Right hindlimb (tissue), 1 donor: ENCODE data around the gene DGCR8.

Source experiments
- DNase-seq: peaks from one replicate; pipeline ENCODE4 v3.0.0-alpha.2; 2018

Gene DGCR8

GRCh38 chr22:20127318-20127868, 47.4 kb downstream of the DGCR8 start:
- DNase-seq = no peak

GRCh38 chr22:20127869-20128618, 48.0 kb downstream of the DGCR8 start:
- DNase-seq = no peak

DNA sequence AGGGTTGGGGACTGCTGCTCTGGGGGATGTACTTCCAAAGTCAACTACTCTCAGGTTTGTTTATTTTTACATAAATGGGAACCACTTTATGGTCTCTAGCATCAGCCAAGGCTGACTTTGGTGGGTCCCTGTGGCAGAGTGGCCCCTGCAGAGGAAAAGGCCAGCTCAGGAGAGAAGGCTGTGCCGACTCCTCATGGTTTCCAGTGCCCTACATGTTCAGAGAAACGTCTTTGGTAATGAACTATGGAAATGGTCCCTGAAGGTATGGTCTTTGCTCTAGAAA, 48.5 kb downstream of the DGCR8 start:
- DNase-seq = no peak

DNA sequence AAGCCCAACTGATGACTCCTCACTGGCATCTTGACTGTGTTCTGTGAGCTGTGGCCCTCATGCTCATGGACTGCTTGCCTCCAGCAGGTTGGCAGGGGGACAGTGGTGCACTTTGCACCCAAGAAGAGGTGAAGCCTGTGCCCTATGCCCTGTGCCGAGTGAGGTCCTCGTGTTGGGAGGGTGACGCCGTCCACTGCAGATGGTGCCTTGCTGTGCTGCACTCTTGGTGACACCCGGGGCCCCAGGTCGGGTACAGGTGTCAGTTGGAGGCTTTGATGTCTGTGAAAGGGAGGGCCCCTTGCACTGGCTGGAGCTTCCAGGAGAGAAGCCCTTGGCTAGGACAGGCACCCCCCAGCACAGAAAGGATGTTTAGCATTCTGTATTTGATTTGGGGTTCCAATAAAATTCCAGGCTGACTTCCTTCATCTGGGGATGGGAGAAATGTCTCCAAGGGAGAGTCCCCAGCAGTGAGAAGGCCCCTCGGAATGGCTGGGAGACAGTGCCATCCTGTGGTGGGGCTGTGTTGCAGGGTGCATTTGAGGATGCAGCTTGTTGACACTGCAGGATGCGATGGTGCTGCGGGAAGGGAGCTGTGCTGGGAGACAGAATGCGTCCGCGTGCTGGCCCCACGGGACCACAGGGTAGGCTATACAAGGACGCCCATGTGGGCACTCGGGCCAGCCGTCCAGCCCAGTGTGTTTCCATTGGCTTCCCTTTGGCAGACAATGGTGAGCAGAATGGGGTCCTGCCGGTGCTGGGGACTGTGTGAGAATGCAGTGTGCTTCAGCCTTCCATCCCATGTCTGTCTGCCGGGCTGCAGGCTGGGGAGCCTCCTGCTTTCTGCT, 49.1 kb downstream of the DGCR8 start:
- DNase-seq = no peak

- no peak for DNase-seq
Measured at GRCh38 chr22:20129747-20130014, 49.6 kb downstream of the DGCR8 start.

DNA sequence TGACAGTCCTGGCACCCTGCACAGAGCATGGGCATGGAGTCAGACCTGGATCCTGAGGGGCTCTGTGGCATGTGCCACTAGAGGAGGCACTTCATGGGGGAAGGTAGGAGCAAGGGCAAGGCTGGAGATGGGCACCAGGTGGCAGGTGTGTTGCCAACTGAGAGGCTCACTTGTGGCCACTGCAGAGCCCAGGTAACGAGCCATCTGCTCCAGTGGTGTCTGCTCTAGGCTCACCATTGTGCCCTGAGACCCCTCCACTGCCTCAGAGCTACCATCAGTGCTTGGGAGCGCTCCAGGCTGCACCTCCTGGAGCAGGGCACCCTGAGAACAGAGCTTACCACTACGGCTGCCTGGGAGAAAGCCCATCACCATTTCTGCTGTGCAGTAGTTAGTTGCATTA, 50.3 kb downstream of the DGCR8 start:
- no peak for DNase-seq

GRCh38 chr22:20130731-20131596, 50.9 kb downstream of the DGCR8 start:
- peak; percentile 91 for DNase-seq

- DNase-seq = peak; percentile 67
Measured at GRCh38 chr22:20131597-20131858, 51.5 kb downstream of the DGCR8 start, which contains the start of gene ZDHHC8. Gene ZDHHC8, plus strand, starts transcription at chr22:20131804. Its CDS starts 144 bp downstream, at chr22:20131948.

GRCh38 chr22:20131859-20132685, 52.0 kb downstream of the DGCR8 start:
- no peak for DNase-seq

DNA sequence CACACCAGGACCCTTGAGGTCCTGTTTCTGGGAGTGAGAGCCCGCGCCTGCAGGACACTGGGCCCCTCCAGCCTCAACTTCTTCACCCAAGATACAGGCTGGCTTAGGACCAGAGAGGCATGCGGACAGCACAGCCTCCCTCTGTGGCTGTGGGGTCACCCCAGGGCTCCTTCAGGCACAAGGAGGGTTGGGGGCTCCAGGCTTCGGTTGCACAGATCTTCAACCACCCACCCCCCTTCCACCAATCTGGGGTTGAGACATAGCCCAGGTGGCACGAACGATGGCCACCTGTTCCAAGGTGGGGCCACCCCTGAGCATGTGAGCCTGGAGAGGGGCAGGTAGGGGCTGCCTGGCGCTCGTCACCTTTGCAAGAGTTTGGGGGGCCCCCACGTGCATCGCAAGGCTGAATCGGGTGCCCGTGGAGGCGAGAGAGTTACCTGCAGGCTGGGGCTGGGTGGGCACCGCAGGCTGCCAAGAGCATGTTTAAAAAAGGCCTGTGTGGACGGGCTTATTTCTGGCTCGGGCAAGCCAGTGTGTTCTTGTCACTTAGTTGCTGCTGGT, 52.7 kb downstream of the DGCR8 start:
- DNase-seq = no peak

GRCh38 chr22:20133930-20134549, 54.0 kb downstream of the DGCR8 start:
- DNase-seq = no peak

DNA sequence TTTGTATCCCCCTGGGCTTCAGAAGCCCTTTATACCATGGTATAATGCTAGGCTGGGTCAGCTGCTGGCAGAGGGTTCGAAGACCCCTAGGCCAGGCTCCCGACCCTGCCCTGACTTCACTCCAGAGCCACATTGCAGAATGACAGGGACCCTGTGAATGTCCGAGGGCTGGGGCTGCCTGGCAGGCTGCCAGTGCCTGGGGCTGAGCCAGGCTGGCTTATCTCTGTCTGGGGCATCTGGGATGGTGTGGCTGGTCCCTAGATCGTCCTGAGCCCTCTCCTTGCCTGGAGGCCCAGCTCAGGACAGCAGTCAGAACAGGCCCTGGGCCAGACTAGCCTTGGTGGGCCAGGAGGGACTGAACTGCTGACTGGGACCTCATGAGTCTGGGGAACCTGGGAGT, 55.2 kb downstream of the DGCR8 start:
- DNase-seq = no peak

DNA sequence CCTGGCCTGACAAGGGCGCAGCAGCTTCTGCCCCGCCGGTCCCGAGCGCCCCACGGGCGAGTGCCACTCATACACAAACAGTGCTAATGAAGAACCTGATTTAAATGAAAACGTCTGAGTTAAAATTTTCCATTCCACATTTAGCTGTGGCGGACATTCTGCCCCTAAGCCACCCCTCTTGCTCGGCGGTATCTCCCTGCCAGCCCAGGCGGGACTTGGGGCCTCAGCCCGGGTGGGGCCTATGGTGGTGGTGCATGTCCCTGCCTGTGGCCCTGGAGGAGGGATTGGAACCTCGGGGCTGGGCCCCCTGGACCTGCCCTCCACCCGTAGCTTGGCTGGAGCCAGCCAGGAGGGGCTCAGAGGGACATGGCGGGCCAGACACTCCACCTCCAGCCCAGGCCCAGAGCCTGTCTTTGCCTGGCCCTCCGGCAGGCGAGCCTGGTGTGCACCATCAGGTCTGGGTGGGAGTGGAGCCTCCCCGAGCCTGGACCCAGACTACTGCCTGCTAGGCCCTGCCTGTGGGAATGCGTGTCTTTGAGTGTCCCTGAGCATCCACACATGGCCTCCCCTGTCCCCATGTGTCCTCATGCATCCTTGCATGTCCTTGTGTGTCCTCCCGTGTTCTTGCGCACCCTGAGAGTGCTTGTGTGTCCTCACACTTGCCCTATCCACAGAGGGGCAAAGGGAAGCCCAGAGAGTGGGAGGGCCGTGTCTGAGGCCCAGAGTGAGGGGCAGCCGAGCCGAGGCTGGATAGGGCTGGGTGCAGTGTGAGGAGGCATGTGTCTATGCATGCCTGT, 56.0 kb downstream of the DGCR8 start:
- no peak for DNase-seq

DNA sequence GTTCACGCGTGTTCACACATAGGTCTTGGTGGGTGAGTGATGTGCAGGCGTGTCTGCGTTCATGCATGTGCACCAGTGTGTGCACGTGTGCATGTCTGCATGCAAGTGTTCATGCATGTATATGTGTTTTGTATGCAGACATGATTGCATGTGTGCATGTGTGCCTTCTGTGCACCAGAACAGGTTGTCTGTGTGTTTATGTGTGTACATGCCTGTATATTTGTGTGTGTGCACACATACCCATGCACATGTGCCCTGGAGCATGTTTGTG, 56.5 kb downstream of the DGCR8 start:
- DNase-seq = no peak

GRCh38 chr22:20137113-20137512, 57.1 kb downstream of the DGCR8 start:
- no peak for DNase-seq

DNA sequence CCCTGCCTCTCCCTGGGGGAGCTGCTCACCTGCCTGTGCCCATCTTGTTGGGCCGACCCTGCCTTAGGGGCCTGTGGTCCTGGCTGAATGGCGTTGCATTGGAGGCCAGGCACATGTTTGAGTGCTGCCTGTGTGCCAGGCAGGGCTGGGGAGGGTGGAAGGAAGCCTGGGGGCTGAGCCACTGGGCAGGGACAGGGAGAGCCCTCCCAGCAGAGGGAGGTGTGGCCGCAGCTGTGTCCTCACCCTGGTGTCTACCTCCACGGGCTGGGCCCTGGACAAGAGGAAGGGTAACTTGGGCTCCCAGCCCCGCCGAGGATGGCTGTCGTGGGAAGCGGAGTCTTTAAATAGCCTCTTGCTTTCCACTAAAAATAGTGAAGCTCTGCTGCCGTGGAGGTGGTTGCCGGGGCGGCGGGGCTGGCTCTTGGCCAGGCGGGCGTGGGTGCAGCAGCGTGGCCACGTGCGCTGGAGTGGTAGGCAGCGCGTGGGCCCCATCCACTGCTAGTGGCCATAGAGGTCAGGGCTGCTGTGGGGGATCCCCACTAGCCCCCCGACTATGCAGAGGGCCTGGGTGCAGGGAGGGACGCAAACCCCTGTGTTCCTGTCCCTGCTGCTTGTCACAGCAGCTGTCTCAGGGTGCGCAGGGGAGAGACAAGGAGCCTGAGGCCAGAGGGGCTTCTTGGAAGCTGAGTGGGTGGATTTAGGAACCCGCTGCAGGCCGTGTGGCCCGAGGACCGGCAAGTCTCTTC, 57.8 kb downstream of the DGCR8 start:
- DNase-seq = no peak

DNA sequence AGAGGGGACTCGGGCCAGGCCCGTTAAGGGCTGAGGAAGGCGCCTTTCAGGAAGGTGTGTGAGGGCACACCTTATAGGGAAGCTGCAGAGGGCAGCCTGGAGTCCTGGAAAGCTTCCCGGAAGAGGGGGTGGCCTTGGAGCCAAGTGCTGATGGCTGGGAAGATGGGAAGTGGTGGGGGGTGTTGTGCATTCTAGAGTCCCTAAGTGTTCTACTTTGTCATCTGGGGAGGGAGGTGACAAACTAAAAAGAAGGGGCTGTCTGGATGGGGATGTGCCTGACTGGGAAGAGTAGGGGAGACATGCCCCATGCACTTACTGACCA, 58.3 kb downstream of the DGCR8 start:
- DNase-seq = no peak

DNA sequence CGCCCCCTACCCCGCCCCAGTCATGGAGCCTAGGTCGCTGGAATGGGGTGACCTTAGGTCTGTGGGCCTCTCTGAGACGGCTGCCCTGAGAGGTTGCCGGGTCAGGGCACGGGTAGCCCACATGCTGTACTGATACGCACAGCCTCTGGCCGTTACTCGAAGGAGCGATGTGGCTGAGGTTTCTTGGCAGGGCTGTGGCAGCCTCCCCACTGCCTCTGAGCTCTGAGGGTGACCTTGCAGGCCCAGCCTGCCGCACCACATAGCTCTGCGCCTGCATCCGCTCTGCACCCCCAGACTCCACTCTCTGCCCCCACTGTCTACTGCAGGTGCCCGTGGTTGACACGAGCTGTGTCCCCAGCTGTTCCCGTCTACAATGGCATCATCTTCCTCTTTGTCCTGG, 58.8 kb downstream of the DGCR8 start:
- no peak for DNase-seq

DNA sequence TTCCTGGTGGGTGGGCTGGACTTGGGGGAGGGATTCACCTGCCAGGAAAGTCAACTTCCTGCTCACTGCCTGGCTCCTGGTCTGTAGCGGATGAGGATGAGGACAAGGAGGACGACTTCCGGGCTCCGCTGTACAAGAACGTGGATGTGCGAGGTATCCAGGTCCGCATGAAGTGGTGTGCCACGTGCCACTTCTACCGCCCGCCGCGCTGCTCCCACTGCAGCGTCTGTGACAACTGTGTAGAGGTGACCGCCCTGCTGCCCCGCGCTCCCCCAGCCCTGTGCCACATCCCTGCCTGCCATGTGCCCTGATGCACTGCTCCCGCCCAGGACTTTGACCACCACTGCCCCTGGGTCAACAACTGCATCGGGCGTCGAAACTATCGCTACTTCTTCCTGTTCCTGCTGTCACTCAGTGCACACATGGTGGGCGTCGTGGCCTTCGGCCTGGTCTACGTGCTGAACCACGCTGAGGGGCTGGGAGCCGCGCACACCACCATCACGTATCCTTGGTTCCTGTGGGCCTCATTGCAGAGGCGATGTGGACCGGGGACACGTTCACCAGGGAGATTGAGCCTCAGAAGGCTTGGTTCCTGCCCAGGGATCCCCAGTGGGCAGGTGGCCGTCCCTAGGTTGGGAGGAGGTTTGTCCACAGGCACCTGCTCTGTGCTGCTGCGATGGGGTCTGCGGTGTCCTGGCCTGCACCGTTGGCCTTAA, 59.5 kb downstream of the DGCR8 start:
- DNase-seq = no peak

DNA sequence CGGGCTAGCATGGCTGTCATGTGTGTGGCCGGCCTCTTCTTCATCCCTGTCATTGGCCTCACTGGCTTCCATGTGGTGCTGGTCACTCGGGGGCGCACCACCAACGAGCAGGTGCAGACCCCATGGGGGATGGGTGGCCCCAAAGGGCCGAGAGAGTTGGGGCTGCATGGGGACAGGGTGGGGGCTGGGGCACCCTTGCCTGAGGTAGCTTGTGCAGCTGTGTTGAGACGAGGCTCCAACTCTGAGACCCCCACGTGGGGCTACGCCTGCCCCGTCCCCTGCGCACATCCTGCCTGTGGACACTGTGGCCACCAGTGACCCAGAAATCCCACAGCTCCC, 60.0 kb downstream of the DGCR8 start:
- no peak for DNase-seq
